ENCODE results near the gene UMODL1. TPM values are rescaled to one million over a fixed set of nuclear protein-coding genes. Genes with fewer than 3 reads are reported as not detected.

UMODL1 gene
- total and polyA plus RNA-seq, 10 of the 15 experiments (the other 5 are each of a cell fraction or from before 2014, with no cell fraction given) = 0.01 to 0.11 (median 0.03) TPM; not detected in 5

DNA sequence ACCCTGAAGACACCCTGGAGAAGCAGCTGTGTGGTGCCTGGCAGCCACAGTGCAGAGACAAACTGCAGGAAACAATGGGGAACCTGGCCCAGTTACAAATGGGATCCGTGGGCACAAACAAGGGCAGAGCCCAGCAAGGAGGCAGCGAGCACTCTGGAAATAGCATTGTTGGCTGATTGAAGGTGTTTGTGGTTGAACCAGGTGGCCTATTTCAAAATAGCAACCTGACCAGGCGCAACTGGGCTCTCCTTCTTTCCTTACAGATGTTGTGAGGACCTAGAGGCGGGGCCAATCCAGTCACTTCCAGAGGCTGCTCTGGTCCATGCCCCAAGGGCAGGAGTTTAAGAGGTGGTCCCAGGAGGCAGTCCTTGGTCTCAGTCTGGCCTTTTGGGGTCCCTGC, 39.3 kb upstream of the UMODL1 start:
- H3K9ac ChIP-seq (ENCODE audit: control insufficient read depth, insufficient read depth, low read length) = no peak overlapping the region
- POLR2A ChIA-PET = no interaction called here
- no peak for DNase-seq (ENCODE audit: low read depth, low spot score)
- H3K27ac ChIP-seq (ENCODE audit: control insufficient read depth, insufficient read depth) = no peak overlapping the region
- no peaks in the 10 kb centered on the region for H3K27me3 ChIP-seq (replicated peaks in 1 of 2; ENCODE audit: control insufficient read depth in 2 of 2, insufficient read depth in 2 of 2, low read length in 1 of 2)
- no peak for TF ChIP-seq FOS (IDR thresholded peaks at IDR 0.05; ENCODE audit: borderline replicate concordance, extremely low read depth, insufficient read length)
- no peak for TF ChIP-seq EED (IDR thresholded peaks at IDR 0.05; ENCODE audit: low read depth)
- TF ChIP-seq, protein P1, sequence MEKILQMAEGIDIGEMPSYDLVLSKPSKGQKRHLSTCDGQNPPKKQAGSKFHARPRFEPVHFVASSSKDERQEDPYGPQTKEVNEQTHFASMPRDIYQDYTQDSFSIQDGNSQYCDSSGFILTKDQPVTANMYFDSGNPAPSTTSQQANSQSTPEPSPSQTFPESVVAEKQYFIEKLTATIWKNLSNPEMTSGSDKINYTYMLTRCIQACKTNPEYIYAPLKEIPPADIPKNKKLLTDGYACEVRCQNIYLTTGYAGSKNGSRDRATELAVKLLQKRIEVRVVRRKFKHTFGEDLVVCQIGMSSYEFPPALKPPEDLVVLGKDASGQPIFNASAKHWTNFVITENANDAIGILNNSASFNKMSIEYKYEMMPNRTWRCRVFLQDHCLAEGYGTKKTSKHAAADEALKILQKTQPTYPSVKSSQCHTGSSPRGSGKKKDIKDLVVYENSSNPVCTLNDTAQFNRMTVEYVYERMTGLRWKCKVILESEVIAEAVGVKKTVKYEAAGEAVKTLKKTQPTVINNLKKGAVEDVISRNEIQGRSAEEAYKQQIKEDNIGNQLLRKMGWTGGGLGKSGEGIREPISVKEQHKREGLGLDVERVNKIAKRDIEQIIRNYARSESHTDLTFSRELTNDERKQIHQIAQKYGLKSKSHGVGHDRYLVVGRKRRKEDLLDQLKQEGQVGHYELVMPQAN (conservative IDR thresholded peaks at IDR 0.05) = no peak
- peak; percentile 37 for TF ChIP-seq MEF2B (IDR thresholded peaks at IDR 0.05; ENCODE audit: partially characterized antibody, poor library complexity, severe bottlenecking)
- TF ChIP-seq RUNX3 (IDR thresholded peaks at IDR 0.05; ENCODE audit: low read length) = peak; percentile 29; the same call in 1 of the 2 replicates
- TF ChIP-seq ZNF24 (IDR thresholded peaks at IDR 0.05) = no peak
- TF ChIP-seq TARDBP (IDR thresholded peaks at IDR 0.05; ENCODE audit: borderline replicate concordance) = no peak
- TF ChIP-seq IKZF1 (conservative IDR thresholded peaks at IDR 0.05) = peak; percentile 38; the same call in 1 of the 2 replicates
- no peak for TF ChIP-seq CBFB (IDR thresholded peaks at IDR 0.05; ENCODE audit: low read depth)
- no peak for TF ChIP-seq POU2F2 (IDR thresholded peaks at IDR 0.05; ENCODE audit: borderline replicate concordance, low read depth, low read length)
- no peak for TF ChIP-seq KDM1A (IDR thresholded peaks at IDR 0.05; ENCODE audit: borderline replicate concordance)
- 0 out of 2 replicates have a peak, but pooled peaks have one; percentile 19 for TF ChIP-seq DPF2 (IDR thresholded peaks at IDR 0.05)
- no peak for TF ChIP-seq SMAD5 (IDR thresholded peaks at IDR 0.05; ENCODE audit: low read depth)
- H3K4me2 ChIP-seq (ENCODE audit: control insufficient read depth, insufficient read depth) = peak overlapping the region; percentile 39; the same call in 1 of the 2 replicates
- H4K20me1 ChIP-seq (ENCODE audit: control insufficient read depth, insufficient read depth) = no peaks in the 10 kb centered on the region
- H3K4me1 ChIP-seq (ENCODE audit: control insufficient read depth, insufficient read depth, low read length) = peaks cover 13% of the 10 kb centered on the region
- CTCF ChIA-PET = interaction anchor here (0.6 to 1.5 kb wide), 4 partner anchors 14 to 86 kb away, joined by 3 to 4 read pairs (median 3); no protein-coding TSS in a partner anchor
- no peaks in the 10 kb centered on the region; the same call in 2 of the 3 replicates for H3K9me3 ChIP-seq (replicated peaks; ENCODE audit: control insufficient read depth, insufficient read depth, low read length)
- H3K79me2 ChIP-seq (ENCODE audit: control insufficient read depth, insufficient read depth, low read length) = no peaks in the 10 kb centered on the region
- peak; percentile 40 for ATAC-seq
- in situ Hi-C loops (cut with MboI) (no loop called here), intact Hi-C loops (cut with micrococcal nuclease; ENCODE audit: unreplicated experiment) (no loop called here)
- H3K36me3 ChIP-seq (ENCODE audit: control insufficient read depth in 2 of 2, insufficient read depth in 2 of 2, low read length in 1 of 2) = no peaks in the 10 kb centered on the region
- no TSS peak for BruUV-seq (replicated peaks)
- RAD21 ChIA-PET (ENCODE audit: unreplicated experiment) = no interaction called here
- peak; percentile 7 for FAIRE-seq
- no peak overlapping the region for H3K4me3 ChIP-seq
- H2AFZ ChIP-seq (ENCODE audit: control insufficient read depth, low read depth, low read length) = peak overlapping the region; percentile 24; the same call in 1 of the 2 replicates
- SMC1A ChIA-PET (ENCODE audit: uncharacterized antibody, unreplicated experiment) = interaction anchor here (2.1 kb wide), 1 partner anchor 76 kb away, joined by 8 read pairs; no protein-coding TSS in a partner anchor
- WGBS (ENCODE audit: insufficient coverage, insufficient replicate concordance, low lambda C conversion rate, missing lambda C conversion rate) = 11% methylated on average over 4 of the region's 4 CpGs

Data from GM12878 (cell line).